ENCODE measurements around the gene KDM5C.
A peak's percentile ranks its signal among the peaks of the same experiment; 100 is the strongest.

Gene KDM5C

GRCh38 chrX:53224860-53225797 lies at the start of gene KDM5C:
Gene KDM5C (minus strand): TSS chrX:53225207. CDS start chrX:53224889, 318 bp downstream.
- peak; percentile 95 for DNase-seq

DNA sequence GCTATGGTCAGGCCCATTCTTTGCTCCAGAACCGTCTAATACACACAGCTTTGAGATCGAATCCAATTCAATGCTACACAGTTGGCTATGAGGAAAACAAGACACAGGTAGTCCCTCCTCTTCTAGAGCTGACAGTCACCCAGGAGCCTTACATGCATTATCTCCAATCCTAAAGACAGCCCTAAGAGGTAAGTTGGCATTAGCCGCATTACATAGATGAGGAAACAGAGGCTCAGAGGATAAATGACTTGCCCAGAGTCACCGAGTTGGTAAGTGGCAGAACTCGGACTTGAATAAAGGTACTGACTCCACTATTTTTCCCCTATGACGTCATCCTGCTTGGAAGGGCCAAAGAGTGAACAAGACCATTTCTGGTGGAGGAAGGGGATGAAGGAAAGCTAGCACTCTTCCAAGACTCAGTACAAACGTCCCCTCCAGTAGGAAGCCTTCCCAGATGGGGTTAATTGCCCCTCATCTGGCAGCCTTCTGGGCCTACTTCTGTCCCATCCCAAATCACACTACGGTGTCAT lies 47.9 kb upstream of the KDM5C start:
- no peak for DNase-seq

GRCh38 chrX:53269536-53270107 lies 44.6 kb upstream of the KDM5C start:
- no peak for DNase-seq

GRCh38 chrX:53268173-53268572 lies 43.2 kb upstream of the KDM5C start:
- no peak for DNase-seq

- DNase-seq: no peak
Measured at GRCh38 chrX:53266914-53267313, 41.9 kb upstream of the KDM5C start.

- DNase-seq: no peak
Measured at GRCh38 chrX:53265771-53266574, 41.0 kb upstream of the KDM5C start.

DNA sequence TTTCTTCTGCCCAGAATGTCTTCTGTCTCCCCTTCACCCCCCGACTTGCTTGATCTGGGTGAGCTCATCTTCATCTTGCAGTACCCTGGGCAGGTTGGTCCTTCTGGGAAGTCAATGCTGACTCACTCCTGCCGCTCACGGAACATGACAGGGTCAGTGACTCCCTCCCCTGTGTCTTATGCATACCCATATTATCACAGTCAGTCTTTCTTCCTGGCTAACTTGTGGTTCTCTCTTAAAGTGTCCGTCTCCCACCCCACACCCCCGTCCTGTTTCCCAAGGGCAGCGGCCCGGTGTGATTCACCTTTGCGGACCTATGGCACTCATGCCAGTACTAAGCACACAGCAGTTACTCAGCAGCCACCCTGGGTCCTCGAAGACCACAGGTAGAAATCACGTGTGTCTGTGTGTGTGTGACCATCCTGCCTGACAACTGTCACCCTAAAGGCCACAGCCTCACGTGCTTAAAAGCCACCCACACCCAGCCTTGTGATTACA lies 38.6 kb upstream of the KDM5C start:
- peak; percentile 71 for DNase-seq

- no peak for DNase-seq
Measured at GRCh38 chrX:53262918-53263394, 37.9 kb upstream of the KDM5C start.

DNA sequence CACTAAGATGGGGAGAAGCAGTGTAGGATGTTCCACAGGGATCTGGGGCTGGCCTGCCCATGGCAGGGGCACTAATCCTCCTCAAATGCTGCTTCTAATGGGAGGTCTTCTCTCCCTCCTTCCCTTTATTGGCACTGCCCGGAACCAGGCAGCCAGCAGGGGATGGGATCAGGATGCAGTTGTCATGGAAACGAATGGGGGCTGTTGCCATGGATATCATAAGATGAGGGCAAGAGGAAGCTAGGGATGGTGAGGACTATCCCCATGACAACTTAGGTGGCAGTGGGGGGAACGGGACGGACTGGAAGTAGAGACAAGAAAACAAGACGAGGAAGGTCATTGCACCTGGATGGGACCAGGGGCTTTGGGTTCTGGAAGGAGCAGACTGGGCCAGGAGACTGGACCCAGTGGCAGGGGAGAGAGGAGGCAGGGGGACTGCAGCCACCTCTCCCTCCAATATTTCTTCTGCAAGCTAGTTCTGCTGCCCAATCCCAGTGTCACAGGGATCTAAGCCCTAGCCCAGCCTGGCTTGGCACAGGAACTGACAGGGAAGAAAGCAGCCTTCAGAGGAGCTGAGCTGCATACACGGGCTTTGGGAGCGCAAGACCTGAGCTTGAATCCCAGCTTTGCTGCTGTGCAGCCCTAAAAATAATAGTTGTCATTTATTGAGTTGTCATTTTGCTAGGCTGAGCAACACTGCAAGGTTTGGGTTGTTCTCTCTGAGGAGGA lies 37.3 kb upstream of the KDM5C start:
- no peak for DNase-seq

GRCh38 chrX:53261355-53261972 lies 36.5 kb upstream of the KDM5C start:
- DNase-seq: no peak

GRCh38 chrX:53260836-53261235 lies 35.8 kb upstream of the KDM5C start:
- no peak for DNase-seq

- DNase-seq: no peak
Measured at GRCh38 chrX:53257670-53258423, 32.8 kb upstream of the KDM5C start.

GRCh38 chrX:53257166-53257565 lies 32.2 kb upstream of the KDM5C start:
- DNase-seq: no peak

GRCh38 chrX:53256446-53257041 lies 31.5 kb upstream of the KDM5C start:
- DNase-seq: no peak

- no peak for DNase-seq
Measured at GRCh38 chrX:53255738-53256191, 30.8 kb upstream of the KDM5C start.

DNA sequence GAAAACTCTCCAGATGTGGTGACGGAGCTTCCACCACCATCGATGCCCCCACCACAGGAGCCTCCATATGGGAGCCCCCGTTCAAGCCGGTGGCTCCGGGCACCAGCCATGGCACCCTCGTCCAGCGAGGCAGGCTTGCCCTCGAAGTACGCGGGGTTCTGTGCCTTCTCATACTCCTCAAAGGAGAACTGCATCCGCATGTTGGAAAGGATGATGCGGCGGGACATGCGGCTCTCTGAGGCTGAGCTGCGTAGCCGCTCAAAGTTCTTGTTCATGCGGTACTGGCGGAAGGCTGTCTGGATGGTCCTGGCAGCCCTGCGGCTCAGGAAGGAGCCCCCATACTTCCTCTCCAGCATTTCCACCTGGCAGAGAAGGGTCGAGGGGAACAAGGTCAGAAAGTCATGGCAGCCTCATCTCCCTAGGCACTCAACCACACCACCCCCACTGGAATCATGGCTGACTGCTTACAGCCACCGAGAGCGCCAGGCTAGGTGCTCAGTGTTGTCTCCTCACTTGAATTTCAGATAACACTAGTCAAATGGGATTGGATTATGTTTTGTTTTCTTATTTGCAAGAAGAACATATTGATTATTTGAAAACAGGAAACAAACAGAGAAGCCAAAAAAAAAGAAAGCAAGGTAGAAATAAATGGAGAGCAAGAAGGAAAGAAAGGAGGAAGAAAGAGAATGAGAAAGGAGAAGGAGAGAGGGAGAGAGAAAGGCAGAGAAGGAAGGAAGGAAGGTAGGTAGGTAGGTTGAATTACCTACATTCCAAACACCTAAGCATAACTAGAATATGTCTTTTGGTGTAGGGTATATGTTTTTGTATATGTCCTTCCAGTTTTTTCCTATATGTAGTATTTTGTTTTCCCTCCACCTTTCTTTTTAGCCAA lies 29.8 kb upstream of the KDM5C start:
- no peak for DNase-seq

DNA sequence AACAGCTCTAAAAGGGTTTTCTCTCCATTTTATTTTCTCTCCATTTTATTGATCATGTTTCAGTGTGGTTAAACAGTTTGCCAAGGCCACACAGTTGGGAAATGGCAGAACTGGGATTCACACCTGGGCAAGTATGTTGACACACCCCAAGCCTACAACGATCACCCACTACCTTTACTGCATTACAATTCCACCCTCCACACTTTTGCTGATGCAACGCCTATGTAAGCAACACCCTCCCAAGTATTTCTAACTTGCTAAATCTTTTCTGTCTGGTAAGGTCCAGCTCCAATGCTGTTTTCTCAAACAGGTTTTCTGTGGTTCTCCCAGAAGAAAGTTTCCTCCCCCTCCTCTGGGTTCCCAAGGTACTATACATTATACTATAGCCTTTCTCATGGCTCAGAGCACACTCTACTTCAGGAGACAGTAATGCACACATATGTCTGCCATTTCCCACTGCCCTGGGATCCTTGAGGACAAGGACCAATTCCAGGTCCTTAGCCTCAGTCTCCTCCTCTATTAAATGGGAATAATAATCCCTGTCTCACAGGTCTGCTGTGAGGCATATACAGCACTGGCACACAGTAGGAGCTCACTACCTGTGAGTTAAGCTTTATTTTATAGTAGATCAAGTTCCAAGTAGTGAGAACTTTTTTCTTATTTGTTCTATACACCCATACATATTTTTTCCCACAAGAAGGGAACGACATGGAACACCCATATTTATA lies 28.4 kb upstream of the KDM5C start:
- no peak for DNase-seq

DNA sequence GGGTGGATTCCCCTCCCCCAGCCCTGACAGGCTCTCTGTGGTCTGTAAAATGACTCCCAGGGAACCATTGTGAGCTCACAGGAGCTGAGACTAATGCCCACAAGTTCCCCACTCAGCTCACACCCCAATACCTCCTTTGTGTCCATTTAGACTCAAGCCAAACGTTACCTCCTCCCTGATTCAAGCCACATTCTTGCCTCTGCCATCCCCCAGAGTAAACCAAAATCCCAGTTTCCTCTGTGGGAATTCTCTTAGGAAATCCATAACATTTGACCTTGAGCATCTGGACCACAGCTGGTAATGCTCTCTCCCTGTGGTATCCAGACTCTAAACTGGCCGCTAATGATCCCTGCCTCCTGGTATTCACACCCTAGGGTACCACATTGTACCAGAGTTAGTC lies 26.3 kb upstream of the KDM5C start:
- DNase-seq: no peak

DNA sequence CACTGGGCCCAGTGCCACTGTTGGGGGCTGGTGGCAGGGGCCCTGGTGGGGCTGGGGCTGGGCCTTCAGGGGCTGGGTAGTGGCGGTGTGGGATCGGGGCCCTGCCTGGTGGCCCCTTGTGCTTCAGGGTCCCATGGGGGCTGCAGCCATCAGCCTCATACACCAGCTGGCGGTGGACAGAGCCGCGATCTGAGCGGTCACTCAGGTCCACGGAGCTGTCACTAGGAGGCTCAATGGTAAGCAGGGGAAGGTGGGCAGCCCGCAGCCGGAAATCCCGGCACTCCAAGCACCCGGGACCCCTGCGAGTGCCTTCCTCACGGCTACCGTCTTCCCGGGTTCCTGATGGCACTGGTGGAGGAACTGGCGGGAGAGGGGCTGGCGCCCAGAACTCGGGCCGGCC lies 25.5 kb upstream of the KDM5C start:
- DNase-seq: no peak

All from activated CD8-positive, alpha-beta memory T cell treated with anti-CD3 and anti-CD28 coated beads for 24 hours (primary cell).